NCI-H2196 treated with DMSO at 0.1 percent for 48 hours (cell line): Measurements from ENCODE around the gene FCHSD2.

Experiments used
- DNase-seq: peaks from one replicate; lab custom pipeline; 2025; ENCODE audit not compliant: unreplicated experiment; lab: John Stamatoyannopoulos, UW

FCHSD2 gene

GRCh38 chr11:72826942-72827480, 315.1 kb downstream of the FCHSD2 start:
- no peak for DNase-seq

GRCh38 chr11:72826191-72826941, 315.8 kb downstream of the FCHSD2 start:
- DNase-seq = no peak

GRCh38 chr11:72825661-72826060, 316.5 kb downstream of the FCHSD2 start:
- no peak for DNase-seq

GRCh38 chr11:72824811-72825505, 317.2 kb downstream of the FCHSD2 start:
- no peak for DNase-seq

- DNase-seq = no peak
Measured at GRCh38 chr11:72824020-72824419, 318.1 kb downstream of the FCHSD2 start.

- no peak for DNase-seq
Measured at GRCh38 chr11:72823105-72823804, 318.9 kb downstream of the FCHSD2 start.

- peak; percentile 84 for DNase-seq
Measured at GRCh38 chr11:72821920-72822799, 320.0 kb downstream of the FCHSD2 start.

- DNase-seq = no peak
Measured at GRCh38 chr11:72821221-72821919, 320.7 kb downstream of the FCHSD2 start.

- DNase-seq = no peak
Measured at GRCh38 chr11:72820439-72821139, 321.5 kb downstream of the FCHSD2 start.

- DNase-seq = no peak
Measured at GRCh38 chr11:72818971-72819370, 323.1 kb downstream of the FCHSD2 start.

- DNase-seq = no peak
Measured at GRCh38 chr11:72817966-72818365, 324.2 kb downstream of the FCHSD2 start.

- DNase-seq = no peak
Measured at GRCh38 chr11:72816404-72816990, 325.6 kb downstream of the FCHSD2 start.

GRCh38 chr11:72815110-72815618, 327.0 kb downstream of the FCHSD2 start:
- DNase-seq = peak; percentile 35

- DNase-seq = peak; percentile 79
Measured at GRCh38 chr11:72814286-72815109, 327.6 kb downstream of the FCHSD2 start, which contains the start of gene ATG16L2. Gene ATG16L2 (plus strand): TSS chr11:72814411. CDS start chr11:72814446, 35 bp downstream.

- peak; percentile 79 for DNase-seq
Measured at GRCh38 chr11:72813740-72814285, 328.3 kb downstream of the FCHSD2 start.

GRCh38 chr11:72812967-72813739, 329.0 kb downstream of the FCHSD2 start:
- peak; percentile 40 for DNase-seq

GRCh38 chr11:72812604-72812966, 329.5 kb downstream of the FCHSD2 start:
- DNase-seq = peak; percentile 30
